Endothelial cell of hepatic sinusoid (primary cell): ENCODE results near the gene DCK.

ENCODE experiments used
- in situ Hi-C: cut with HindIII; loops from 2 replicates; pipeline ENCODE4 v1.10.0; 2017; ENCODE audit warnings: low sequenced_read_pairs

DCK gene

GRCh38 chr4:70993181-70994068 is at the start of gene DCK:
Gene DCK, plus strand, starts transcription at chr4:70993649. Its CDS starts 187 bp downstream, at chr4:70993836.
- in situ Hi-C loops, result loop anchor here (5.0 kb wide), 2 partner anchors 34 to 76 kb away; no protein-coding TSS in a partner anchor

DNA sequence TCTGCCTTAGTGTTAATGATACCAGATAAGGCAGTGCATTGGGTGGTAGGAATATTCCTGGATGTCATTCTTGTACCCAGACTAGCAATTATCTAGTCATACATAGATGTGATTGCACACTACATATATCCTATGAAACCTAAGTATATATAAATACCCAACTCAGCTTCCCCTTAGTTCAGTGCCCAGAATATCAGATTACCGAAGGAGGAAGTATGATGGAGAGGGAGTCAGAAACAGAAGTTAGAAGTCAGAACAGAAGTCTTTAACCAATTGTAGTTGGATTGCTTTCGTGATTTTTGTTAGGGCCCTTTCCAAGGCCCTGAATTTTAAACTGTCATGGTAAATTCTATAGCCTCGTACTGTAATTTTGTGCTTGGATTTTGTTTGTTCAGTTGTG is 48.4 kb upstream of the DCK start:
- in situ Hi-C loops, result no loop called here

GRCh38 chr4:70945452-70946055 is 47.9 kb upstream of the DCK start:
- in situ Hi-C loops, result no loop called here

GRCh38 chr4:70946939-70947338 is 46.5 kb upstream of the DCK start:
- in situ Hi-C loops, result no loop called here

- in situ Hi-C loops, result no loop called here
Observed at GRCh38 chr4:70948665-70949260, 44.7 kb upstream of the DCK start.

DNA sequence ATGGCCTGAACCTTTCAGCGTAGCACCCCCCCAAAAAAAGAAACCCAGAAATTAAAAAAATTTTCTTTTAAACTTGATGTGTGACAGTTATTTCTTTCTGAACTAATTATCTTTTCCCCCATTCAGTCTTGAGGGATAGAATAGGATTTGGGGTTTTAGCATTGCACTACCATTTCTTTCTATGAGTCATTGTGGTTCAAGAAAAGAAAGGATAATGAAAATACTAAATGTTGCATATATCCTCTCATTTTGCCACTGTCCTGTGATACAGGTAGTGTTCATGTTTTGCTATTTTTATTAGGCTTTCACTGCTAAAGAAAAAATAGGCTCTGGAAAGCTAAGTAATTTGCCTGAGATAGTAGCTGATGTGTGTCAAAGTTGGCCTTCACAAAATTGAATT is 39.4 kb upstream of the DCK start:
- in situ Hi-C loops, result no loop called here

GRCh38 chr4:70956549-70957210 is 36.8 kb upstream of the DCK start:
- in situ Hi-C loops, result no loop called here

GRCh38 chr4:70958681-70959080 is 34.8 kb upstream of the DCK start:
- in situ Hi-C loops, result no loop called here

DNA sequence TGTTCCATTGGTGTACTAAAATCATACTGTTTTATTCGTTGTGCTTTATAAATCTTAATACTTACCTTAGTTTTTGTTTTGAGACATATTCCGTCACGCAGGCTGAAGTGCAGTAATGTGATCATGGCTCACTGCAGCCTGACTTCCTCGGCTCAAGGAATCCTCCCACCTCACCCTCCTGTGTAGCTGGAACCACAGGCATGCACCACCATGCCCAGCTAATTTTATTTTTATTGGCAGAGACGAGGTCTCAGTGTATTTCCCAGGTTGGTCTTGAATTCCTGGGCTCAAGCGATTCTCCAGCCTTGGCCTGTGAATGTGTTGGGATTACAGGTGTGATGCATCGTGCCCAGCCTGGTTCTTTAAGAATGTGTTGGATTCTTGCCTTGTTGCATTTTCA is 24.4 kb upstream of the DCK start:
- in situ Hi-C loops, result no loop called here

- in situ Hi-C loops, result no loop called here
Observed at GRCh38 chr4:70976252-70976651, 17.2 kb upstream of the DCK start.

GRCh38 chr4:70979445-70980008 is 13.9 kb upstream of the DCK start:
- in situ Hi-C loops, result no loop called here

GRCh38 chr4:70980196-70980595 is 13.3 kb upstream of the DCK start:
- in situ Hi-C loops, result no loop called here

DNA sequence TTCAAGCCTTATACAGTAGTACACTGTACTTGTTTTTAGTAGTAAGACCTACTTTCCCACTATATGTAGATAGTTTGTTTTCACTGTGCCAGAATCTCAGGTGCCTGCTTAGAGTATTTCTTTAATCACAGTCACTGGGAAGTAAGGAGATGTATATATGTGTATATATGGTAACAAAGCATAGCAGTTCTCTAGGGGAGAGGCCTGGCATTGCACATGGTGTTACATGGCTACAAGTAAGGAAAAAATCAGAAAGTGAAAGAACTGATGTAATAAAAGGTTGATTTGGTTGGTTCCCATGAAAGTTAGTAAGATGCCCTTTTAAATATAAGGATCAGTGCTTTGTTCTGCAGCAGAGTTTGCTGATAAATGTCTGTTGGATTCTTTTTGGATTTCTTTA is 9.3 kb upstream of the DCK start:
- in situ Hi-C loops, result no loop called here

DNA sequence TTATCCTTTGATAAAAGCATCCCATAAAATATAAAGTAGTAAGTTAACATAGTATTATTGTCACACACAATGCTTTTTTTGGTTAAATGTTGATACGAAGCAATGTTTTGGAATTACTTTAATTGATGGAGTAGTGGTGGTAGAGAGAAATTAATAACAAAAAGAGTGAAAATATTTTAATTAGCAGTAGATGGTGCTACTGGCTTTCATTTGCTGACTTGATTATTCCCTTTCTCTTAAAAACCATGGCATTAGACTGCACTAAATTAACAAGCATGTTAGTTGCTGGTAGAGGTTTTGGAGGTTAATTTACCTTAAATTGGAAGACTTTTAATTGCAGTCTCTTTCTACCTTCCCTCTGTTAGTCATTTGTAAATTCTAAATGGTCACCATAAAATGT is 8.9 kb upstream of the DCK start:
- in situ Hi-C loops, result no loop called here

GRCh38 chr4:70991596-70991995 is 1.9 kb upstream of the DCK start:
- in situ Hi-C loops, result loop anchor here (5.0 kb wide), 2 partner anchors 36 to 74 kb away; no protein-coding TSS in a partner anchor

DNA sequence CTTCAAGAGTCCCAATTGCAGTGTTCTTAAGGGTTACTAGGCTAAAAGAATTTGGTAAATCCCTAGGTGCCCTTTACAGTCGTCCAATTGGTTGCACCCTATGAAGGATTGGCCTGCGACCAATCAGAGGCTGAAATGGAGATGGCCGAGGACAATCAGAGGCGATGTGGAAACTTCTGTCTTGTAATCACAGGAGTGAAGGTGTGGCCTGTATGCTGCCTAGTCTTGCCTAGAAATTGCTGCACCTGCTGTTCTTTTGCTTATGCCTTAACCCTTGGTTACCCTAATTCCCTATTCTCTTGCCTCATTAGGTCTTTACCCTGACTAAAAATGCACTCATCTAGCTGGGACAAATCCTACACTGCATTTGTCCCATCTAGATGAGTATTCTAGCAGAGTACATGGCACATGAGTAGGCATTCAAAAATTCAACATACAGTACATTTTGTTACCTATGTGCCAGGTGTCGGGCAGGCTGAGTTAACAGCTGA is 1.0 kb upstream of the DCK start:
- in situ Hi-C loops, result loop anchor here (5.0 kb wide), 2 partner anchors 35 to 75 kb away; no protein-coding TSS in a partner anchor

DNA sequence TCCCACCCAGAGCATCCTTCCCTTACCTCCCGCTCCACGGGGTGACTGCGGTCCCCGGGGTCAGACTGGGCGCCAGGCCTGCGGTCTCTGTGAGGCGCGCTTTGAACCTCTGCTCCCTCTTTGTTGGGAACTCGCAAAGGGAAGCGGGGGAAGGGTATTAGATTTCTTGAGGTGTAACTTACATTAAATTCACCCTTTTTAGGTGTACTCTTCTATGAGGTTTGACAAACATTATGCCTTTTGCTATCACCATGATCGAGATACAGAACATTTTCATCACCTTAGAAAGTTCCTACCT is 569 bp downstream of the DCK start:
- in situ Hi-C loops, result loop anchor here (5.0 kb wide), 2 partner anchors 33 to 77 kb away; no protein-coding TSS in a partner anchor

DNA sequence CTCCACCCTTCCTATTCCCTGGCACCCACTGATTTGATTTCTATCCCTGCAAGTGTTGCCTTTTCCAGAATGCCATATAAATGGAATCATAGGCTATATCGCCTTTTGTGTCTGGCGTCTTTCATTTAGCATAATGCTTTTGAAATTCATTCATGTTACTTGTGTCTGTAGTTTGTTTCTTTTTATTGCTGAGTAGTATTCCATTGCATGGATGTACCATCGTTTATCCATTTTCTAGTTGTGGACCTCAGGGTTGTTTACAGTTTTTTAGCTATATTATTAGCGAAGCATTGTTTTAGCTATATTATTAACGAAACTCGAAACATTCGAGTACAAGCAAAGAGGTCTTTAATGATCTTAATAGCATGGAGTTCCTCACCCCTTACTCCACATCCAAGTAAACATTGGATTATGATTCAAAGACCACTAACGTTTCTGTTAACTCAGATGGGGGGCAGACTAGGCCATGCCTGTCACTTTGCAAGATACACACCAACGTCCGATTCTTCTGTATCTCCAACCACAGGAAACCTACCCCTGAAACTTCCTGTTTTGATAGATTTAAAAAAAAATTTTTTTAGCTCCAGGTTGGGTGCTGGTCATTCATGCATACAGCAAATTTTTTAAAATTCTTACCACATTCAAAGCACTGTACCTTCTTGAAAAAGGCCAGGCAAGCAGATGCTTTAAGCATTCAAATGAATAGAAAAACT is 1.1 kb downstream of the DCK start:
- in situ Hi-C loops, result loop anchor here (5.0 kb wide), 2 partner anchors 33 to 77 kb away; no protein-coding TSS in a partner anchor

GRCh38 chr4:70996018-70996360 is 2.5 kb downstream of the DCK start:
- in situ Hi-C loops, result no loop called here

GRCh38 chr4:70997036-70997435 is 3.6 kb downstream of the DCK start:
- in situ Hi-C loops, result no loop called here
